GM20000 (cell line): ENCODE results near the gene MXD4.
"Not testable (repeated sequence)": the region's sequence is repeated elsewhere in the genome, so short reads cannot be mapped to it uniquely, and the experiment has no call there.

Source experiments
- DNase-seq: peaks from one replicate; pipeline ENCODE4 v3.0.0; 2012; ENCODE audit warnings: low spot score
- CTCF ChIP-seq: IDR thresholded peaks from 2 replicates; pipeline ENCODE4 v1.5.1; 2012; ENCODE audit warnings: mild to moderate bottlenecking, control low read depth; ENCODE audit errors: extremely low read depth, missing control alignments

MXD4 gene

GRCh38 chr4:2231082-2231481 is 30.8 kb downstream of the MXD4 start:
- no peak for TF ChIP-seq CTCF
- no peak for DNase-seq

GRCh38 chr4:2226261-2226660 is 35.6 kb downstream of the MXD4 start:
- no peak for DNase-seq
- no peak for TF ChIP-seq CTCF

GRCh38 chr4:2222838-2223237 is 39.1 kb downstream of the MXD4 start:
- TF ChIP-seq CTCF = no peak

GRCh38 chr4:2221378-2221777 is 40.5 kb downstream of the MXD4 start:
- DNase-seq = not testable (repeated sequence)

More at GRCh38 chr4:2222838-2223237, 39.1 kb downstream of the MXD4 start:
- no peak for DNase-seq

- TF ChIP-seq CTCF = peak; percentile 97
- DNase-seq = peak; percentile 70
Measured at GRCh38 chr4:2220016-2220630, 41.8 kb downstream of the MXD4 start.

- DNase-seq = no peak
- TF ChIP-seq CTCF = no peak
Measured at GRCh38 chr4:2219233-2219760, 42.6 kb downstream of the MXD4 start.

GRCh38 chr4:2218436-2218835 is 43.5 kb downstream of the MXD4 start:
- no peak for TF ChIP-seq CTCF
- DNase-seq = no peak

- no peak for TF ChIP-seq CTCF
- DNase-seq = no peak
Measured at GRCh38 chr4:2217726-2218125, 44.2 kb downstream of the MXD4 start.
